Erythroblast (primary cell): ENCODE measurements around the gene PDE10A.

Experiments used
- GATA1 ChIP-seq: IDR thresholded peaks from 2 replicates; pipeline ENCODE4 v1.6.1; 2011; ENCODE audit warnings: low read depth, mild to moderate bottlenecking, control low read depth, low read length, moderate library complexity
- POLR2A ChIP-seq: IDR thresholded peaks from 2 replicates; pipeline ENCODE4 v1.6.1; 2011; ENCODE audit warnings: mild to moderate bottlenecking, low read length

- no peak for TF ChIP-seq POLR2A
- no peak for TF ChIP-seq GATA1
Measured at GRCh38 chr6:165488624-165489295, 174.3 kb downstream of the PDE10A start.
